Gastrocnemius medialis (tissue), 4 donors: ENCODE measurements around the gene PRCC. TPM values are rescaled to one million over a fixed set of nuclear protein-coding genes. Genes with fewer than 3 reads are reported as not detected.

ENCODE experiments used
- ATAC-seq, 2 donors: fragments of 150-250 bp; one replicate each; pipeline ENCODE4 v1.9.1; 2016
- DNase-seq, 2 donors: peaks; one replicate each; pipeline ENCODE4 v3.0.0-alpha.2; 2019
- H3K27ac ChIP-seq, 4 donors: fragments of 200-600 bp; sonication (generic); 1 replicate in 1 of 4; 2 replicates in 3 of 4; pipeline ENCODE4 v1.5.1; 2016 to 2018; ENCODE audit warnings: mild to moderate bottlenecking in 2 of 4, moderate library complexity in 1 of 4
- H3K27me3 ChIP-seq, 3 donors: fragments of 200-600 bp; sonication (generic) in 2 of 3; 1 replicate in 1 of 3; 2 replicates in 2 of 3; pipeline versions ENCODE4 v1.5.1 to v1.6.0; 2016 to 2019; ENCODE audit warnings: mild to moderate bottlenecking in 1 of 3, moderate library complexity in 1 of 3
- H3K36me3 ChIP-seq, 2 donors: fragments of 200-600 bp; sonication (generic) in 1 of 2; one replicate each; pipeline ENCODE4 v1.5.1; 2017 to 2018
- H3K4me1 ChIP-seq, 2 donors: fragments of 200-600 bp; sonication (generic) in 1 of 2; one replicate each; pipeline ENCODE4 v1.5.1; 2016 to 2017; ENCODE audit warnings: mild to moderate bottlenecking in 2 of 2
- H3K4me3 ChIP-seq, 4 donors: fragments of 200-600 bp; sonication (generic) in 3 of 4; 1 replicate in 1 of 4; 2 replicates in 3 of 4; pipeline ENCODE4 v1.5.1; 2016 to 2019; ENCODE audit warnings: mild to moderate bottlenecking in 2 of 4
- H3K9me3 ChIP-seq, 3 donors: fragments of 200-600 bp; sonication (generic) in 2 of 3; 1 replicate in 1 of 3; 2 replicates in 2 of 3; pipeline ENCODE4 v1.5.1; 2016 to 2019
- CTCF ChIP-seq, 5 experiments: fragments of 450-650 bp in 3 of 5; fragments of 200-600 bp in 2 of 5; sonication (generic) in 2 of 5; IDR thresholded peaks in 4 of 5; conservative IDR thresholded peaks in 1 of 5; 1 replicate in 4 of 5; 2 replicates in 1 of 5; pipeline ENCODE4 v1.5.1; 2016 to 2019; ENCODE audit warnings: antibody characterized with exemption in 5 of 5, mild to moderate bottlenecking in 3 of 5, moderate library complexity in 3 of 5
- POLR2A ChIP-seq, 2 donors: fragments of 450-650 bp; IDR thresholded peaks; one replicate each; pipeline ENCODE4 v1.6.1; 2017; ENCODE audit warnings: antibody characterized with exemption in 2 of 2, mild to moderate bottlenecking in 2 of 2, moderate library complexity in 2 of 2
- in situ Hi-C, 4 donors: fragments of 200-750 bp; cut with MboI; loops; one replicate each; pipeline versions ENCODE4 v1.15.0 to v1.8.0; 2017; ENCODE audit warnings: low sequenced_read_pairs in 4 of 4
- intact Hi-C: fragments of 100-400 bp; cut with DNase I; formaldehyde crosslinking; loops from one replicate; pipeline ENCODE4 v1.15.1; 2023; ENCODE audit warnings: low total_unique reads
- total RNA-seq, 4 donors: library from RNA; depleted of rRNA; stranded (reverse); fragments of >200 nt; gene quantifications; one replicate each; pipeline versions ENCODE4 v1.1.0 to v1.2.3, GENCODE V29; 2016

PRCC gene
- total RNA-seq, 4 donors from 2014 or later, result 42.8 to 62.3 (median 46.5) TPM

DNA sequence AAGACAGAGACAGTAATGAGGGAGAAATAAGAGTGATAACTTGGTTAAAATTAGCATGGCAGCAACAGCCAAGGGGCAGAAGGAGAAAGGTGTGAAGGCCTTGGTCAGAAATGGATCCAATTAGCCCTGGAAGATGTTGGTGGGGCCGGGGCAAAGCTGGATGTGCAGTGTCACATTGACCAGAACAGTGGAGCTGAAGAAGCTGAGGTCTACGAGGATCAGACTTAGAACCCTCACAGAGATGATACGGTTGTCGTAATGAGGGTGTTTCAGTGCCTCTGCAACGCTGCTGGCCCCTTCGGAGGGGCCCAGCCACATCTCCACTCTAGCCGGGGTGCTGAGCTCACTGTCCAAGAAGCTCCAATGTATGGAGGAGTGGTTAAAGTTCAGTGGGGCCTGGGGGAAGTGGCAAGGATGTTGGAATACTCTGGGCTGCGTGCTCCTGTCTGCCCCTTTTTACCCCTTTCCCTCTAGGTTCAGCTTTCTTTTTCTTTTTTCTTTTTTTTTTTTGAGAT is 35.1 kb downstream of the PRCC start:
- no peak for ATAC-seq
- H3K27ac ChIP-seq, result no peak overlapping the region
- H3K27me3 ChIP-seq, result no peaks in the 10 kb centered on the region
- intact Hi-C loops, result no loop called here
- in situ Hi-C loops, result loop anchor here in 1 of 4 donors (5.0 kb wide), 1 partner anchor 55 kb away; the partner anchor contains the start of gene INSRR
- DNase-seq, result no peak
- H3K4me3 ChIP-seq, result no peak overlapping the region
- no peak for TF ChIP-seq POLR2A (IDR thresholded peaks at IDR 0.05)
- no peak for TF ChIP-seq CTCF (IDR thresholded peaks at IDR 0.05 in 4 of 5, conservative IDR thresholded peaks at IDR 0.05 in 1 of 5)
- H3K4me1 ChIP-seq, result peaks cover 47 to 70% of the 10 kb centered on the region in 2 donors
- H3K9me3 ChIP-seq, result no peaks in the 10 kb centered on the region
- H3K36me3 ChIP-seq, result peaks cover 0 to 32% of the 10 kb centered on the region in 2 donors

GRCh38 chr1:156803086-156803851 is 35.9 kb downstream of the PRCC start:
- DNase-seq (no peak), ATAC-seq (no peak)
- in situ Hi-C loops, result loop anchor here in 1 of 4 donors (5.0 kb wide), 1 partner anchor 54 kb away; the partner anchor contains the start of gene INSRR
- H3K4me1 ChIP-seq, result peaks cover 47 to 72% of the 10 kb centered on the region in 2 donors
- intact Hi-C loops, result no loop called here
- H3K36me3 ChIP-seq, result peaks cover 0 to 24% of the 10 kb centered on the region in 2 donors
- H3K4me3 ChIP-seq, result no peak overlapping the region
- no peaks in the 10 kb centered on the region for H3K9me3 ChIP-seq
- TF ChIP-seq CTCF (IDR thresholded peaks at IDR 0.05 in 4 of 5, conservative IDR thresholded peaks at IDR 0.05 in 1 of 5), result no peak
- TF ChIP-seq POLR2A (IDR thresholded peaks at IDR 0.05), result no peak
- H3K27me3 ChIP-seq, result no peaks in the 10 kb centered on the region
- H3K27ac ChIP-seq, result no peak overlapping the region

DNA sequence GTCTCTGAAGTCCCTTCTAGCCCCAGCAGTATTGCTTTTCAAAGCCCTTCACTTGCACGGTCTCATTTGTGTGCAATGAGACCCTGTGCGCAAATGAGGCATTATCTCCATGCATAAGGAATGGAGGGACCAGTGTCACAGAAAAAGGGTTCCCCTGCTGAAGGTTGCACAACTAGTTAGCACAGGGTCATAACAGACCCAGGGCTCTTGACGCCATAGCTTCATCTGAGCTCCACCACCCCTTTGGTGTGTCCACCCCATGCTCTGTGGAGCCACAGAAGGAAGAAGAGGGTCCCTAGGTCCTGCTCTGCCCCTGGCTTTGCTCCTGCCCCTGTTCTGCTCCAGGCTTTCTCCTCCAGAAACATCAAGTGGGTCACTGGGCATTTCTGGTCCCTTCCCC is 36.7 kb downstream of the PRCC start:
- in situ Hi-C loops (loop anchor here in 1 of 4 donors (5.0 kb wide), 1 partner anchor 53 kb away; the partner anchor contains the start of gene INSRR), intact Hi-C loops (no loop called here)
- TF ChIP-seq POLR2A (IDR thresholded peaks at IDR 0.05) (no peak), CTCF (IDR thresholded peaks at IDR 0.05 in 4 of 5, conservative IDR thresholded peaks at IDR 0.05 in 1 of 5) (no peak)
- H3K4me3 ChIP-seq, result no peak overlapping the region
- DNase-seq, result no peak
- no peak for ATAC-seq
- peaks cover 47 to 72% of the 10 kb centered on the region in 2 donors for H3K4me1 ChIP-seq
- no peaks in the 10 kb centered on the region for H3K27me3 ChIP-seq
- H3K36me3 ChIP-seq, result peaks cover 0 to 17% of the 10 kb centered on the region in 2 donors
- peak overlapping the region in 3 of 4 donors; percentile 1 to 67 (median 29) for H3K27ac ChIP-seq
- no peaks in the 10 kb centered on the region for H3K9me3 ChIP-seq

- in situ Hi-C loops (loop anchor here in 1 of 4 donors (5.0 kb wide), 1 partner anchor 53 kb away; the partner anchor contains the start of gene INSRR), intact Hi-C loops (no loop called here)
- H3K4me3 ChIP-seq, result no peak overlapping the region
- TF ChIP-seq POLR2A (IDR thresholded peaks at IDR 0.05), result no peak
- no peak for TF ChIP-seq CTCF (IDR thresholded peaks at IDR 0.05 in 4 of 5, conservative IDR thresholded peaks at IDR 0.05 in 1 of 5)
- no peaks in the 10 kb centered on the region for H3K9me3 ChIP-seq
- DNase-seq, result peak in 1 of 2 donors; percentile 34
- H3K4me1 ChIP-seq, result peaks cover 47 to 72% of the 10 kb centered on the region in 2 donors
- H3K27ac ChIP-seq, result peak overlapping the region in 3 of 4 donors; percentile 1 to 67 (median 18)
- peaks cover 0 to 10% of the 10 kb centered on the region in 2 donors for H3K36me3 ChIP-seq
- H3K27me3 ChIP-seq, result no peaks in the 10 kb centered on the region
- ATAC-seq, result peak; percentile 53 to 55
These were observed 37.4 kb downstream of the PRCC start for GRCh38 chr1:156804572-156805243.
